Hepatocyte (in vitro differentiated cells): ENCODE results near the gene POLD2. TPM values are rescaled to one million over a fixed set of nuclear protein-coding genes. Genes with fewer than 3 reads are reported as not detected.
A peak's percentile ranks its signal among the peaks of the same experiment; 100 is the strongest.

Experiments
- DNase-seq: peaks from one replicate; pipeline ENCODE4 v3.0.0-alpha.2; 2016; ENCODE audit warnings: low spot score
- H2AFZ ChIP-seq: fragments of 200-600 bp; sonication (generic); 2 replicates; pipeline ENCODE4 v1.6.0; 2016; ENCODE audit warnings: antibody characterized with exemption, mild to moderate bottlenecking
- H3K27ac ChIP-seq: fragments of 200-600 bp; sonication (generic); 2 replicates; pipeline ENCODE4 v1.5.1; 2016; ENCODE audit warnings: mild to moderate bottlenecking
- H3K27me3 ChIP-seq: fragments of 200-600 bp; sonication (generic); 2 replicates; pipeline ENCODE4 v1.6.1; 2016
- H3K36me3 ChIP-seq: fragments of 200-600 bp; sonication (generic); replicated peaks from 2 replicates; pipeline ENCODE4 v1.5.1; 2016; ENCODE audit warnings: low read depth; ENCODE audit not compliant: insufficient read depth
- H3K4me1 ChIP-seq: fragments of 200-600 bp; sonication (generic); 2 replicates; pipeline ENCODE4 v1.5.1; 2016; ENCODE audit warnings: mild to moderate bottlenecking, moderate library complexity; ENCODE audit not compliant: insufficient read depth
- H3K4me2 ChIP-seq: fragments of 200-600 bp; sonication (generic); 2 replicates; pipeline ENCODE4 v1.6.0; 2016
- H3K4me3 ChIP-seq: fragments of 200-600 bp; sonication (generic); 2 replicates; pipeline ENCODE4 v1.5.1; 2016; ENCODE audit warnings: mild to moderate bottlenecking
- H3K79me2 ChIP-seq: fragments of 200-600 bp; sonication (generic); 2 replicates; pipeline ENCODE4 v1.6.0; 2017; ENCODE audit warnings: mild to moderate bottlenecking
- H3K9me2 ChIP-seq: fragments of 200-600 bp; sonication (generic); replicated peaks from 2 replicates; pipeline ENCODE4 v1.6.0; 2017; ENCODE audit warnings: mild to moderate bottlenecking; ENCODE audit not compliant: insufficient read depth
- H3K9me3 ChIP-seq: fragments of 200-600 bp; sonication (generic); 2 replicates; pipeline ENCODE4 v1.5.1; 2016; ENCODE audit warnings: low read depth, mild to moderate bottlenecking
- H4K20me1 ChIP-seq: fragments of 200-600 bp; sonication (generic); 2 replicates; pipeline ENCODE4 v1.6.0; 2016; ENCODE audit warnings: mild to moderate bottlenecking; ENCODE audit not compliant: insufficient read depth, poor library complexity, severe bottlenecking
- EZH2 ChIP-seq: fragments of 200-600 bp; sonication (generic); IDR thresholded peaks from 2 replicates; pipeline ENCODE4 v1.6.1; 2016; ENCODE audit warnings: antibody characterized with exemption, mild to moderate bottlenecking, borderline replicate concordance
- EZH2phosphoT487 ChIP-seq: fragments of 200-600 bp; sonication (generic); IDR thresholded peaks from one replicate; pipeline ENCODE4 v1.6.1; 2018; ENCODE audit warnings: antibody characterized with exemption, mild to moderate bottlenecking, low read depth, moderate library complexity; ENCODE audit not compliant: unreplicated experiment, severe bottlenecking
- WGBS: methylation state at CpG from one replicate; pipeline ENCODE4 v1.1.6; 2016; ENCODE audit warnings: low lambda C conversion rate; ENCODE audit errors: missing lambda C conversion rate; 5-methylcytosine and 5-hydroxymethylcytosine counted together
- polyA plus RNA-seq: library from polyadenylated mRNA; unstranded; fragments of >200 nt; fragmentation: Nextera tagmentation; extraction: Ambion mirVana; gene quantifications from 2 replicates; pipeline ENCODE4 v1.2.1, GENCODE V29; 2016
- total RNA-seq: library from RNA; depleted of rRNA; stranded (reverse); fragments of >200 nt; gene quantifications from 2 replicates; pipeline ENCODE4 v1.2.3, GENCODE V29; 2014
- TF ChIP-seq, protein P1 (sequence below): fragments of 200-600 bp; sonication (generic); IDR thresholded peaks from 2 replicates; pipeline ENCODE4 v1.5.1; 2016; ENCODE audit warnings: antibody characterized with exemption, mild to moderate bottlenecking; ENCODE audit not compliant: poor library complexity

POLD2 gene
- total and polyA plus RNA-seq, 2 experiments from 2014 or later = 59.9 to 110 TPM

DNA sequence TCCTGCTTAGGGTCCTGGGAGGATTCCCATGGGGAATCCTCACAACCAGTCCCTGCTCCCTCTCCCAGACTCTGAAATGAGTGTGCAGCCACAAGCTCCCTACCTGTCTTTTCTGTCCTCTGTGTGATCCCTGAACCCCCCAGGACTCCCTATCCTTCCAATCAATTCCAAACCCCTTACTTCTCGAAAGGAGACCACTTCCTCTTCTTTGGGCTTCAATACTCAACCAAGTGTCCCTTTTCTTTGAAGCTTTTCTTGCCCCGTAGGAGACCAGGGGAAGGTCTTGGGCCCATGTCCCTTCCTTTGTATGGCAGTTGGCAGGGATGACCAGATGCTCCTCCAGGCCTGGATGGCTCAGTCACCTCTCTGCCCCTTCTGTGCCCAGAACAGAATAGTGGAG, 17.5 kb downstream of the POLD2 start:
- TF ChIP-seq EZH2phosphoT487 = no peak
- TF ChIP-seq, protein P1, sequence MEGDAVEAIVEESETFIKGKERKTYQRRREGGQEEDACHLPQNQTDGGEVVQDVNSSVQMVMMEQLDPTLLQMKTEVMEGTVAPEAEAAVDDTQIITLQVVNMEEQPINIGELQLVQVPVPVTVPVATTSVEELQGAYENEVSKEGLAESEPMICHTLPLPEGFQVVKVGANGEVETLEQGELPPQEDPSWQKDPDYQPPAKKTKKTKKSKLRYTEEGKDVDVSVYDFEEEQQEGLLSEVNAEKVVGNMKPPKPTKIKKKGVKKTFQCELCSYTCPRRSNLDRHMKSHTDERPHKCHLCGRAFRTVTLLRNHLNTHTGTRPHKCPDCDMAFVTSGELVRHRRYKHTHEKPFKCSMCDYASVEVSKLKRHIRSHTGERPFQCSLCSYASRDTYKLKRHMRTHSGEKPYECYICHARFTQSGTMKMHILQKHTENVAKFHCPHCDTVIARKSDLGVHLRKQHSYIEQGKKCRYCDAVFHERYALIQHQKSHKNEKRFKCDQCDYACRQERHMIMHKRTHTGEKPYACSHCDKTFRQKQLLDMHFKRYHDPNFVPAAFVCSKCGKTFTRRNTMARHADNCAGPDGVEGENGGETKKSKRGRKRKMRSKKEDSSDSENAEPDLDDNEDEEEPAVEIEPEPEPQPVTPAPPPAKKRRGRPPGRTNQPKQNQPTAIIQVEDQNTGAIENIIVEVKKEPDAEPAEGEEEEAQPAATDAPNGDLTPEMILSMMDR = no peak
- Histone ChIP-seq H4K20me1 (no peaks in the 10 kb centered on the region), H3K36me3 (no peaks in the 10 kb centered on the region), H3K9me2 (no peaks in the 10 kb centered on the region), H3K9me3 (no peaks in the 10 kb centered on the region), H3K4me3 (no peak overlapping the region), H3K79me2 (peaks cover 5% of the 10 kb centered on the region), H2AFZ (no peak overlapping the region), H3K27ac (peak overlapping the region; percentile 44), H3K4me2 (peak overlapping the region; percentile 91), H3K4me1 (peaks cover 14% of the 10 kb centered on the region), H3K27me3 (peaks cover 8% of the 10 kb centered on the region)
- WGBS = 87% methylated on average over 2 of the region's 2 CpGs
- DNase-seq = no peak

- Histone ChIP-seq H4K20me1 (no peaks in the 10 kb centered on the region), H3K27ac (peak overlapping the region; percentile 81), H3K4me3 (peak overlapping the region; percentile 82), H3K79me2 (peaks cover 5% of the 10 kb centered on the region), H3K9me2 (no peaks in the 10 kb centered on the region), H3K36me3 (no peaks in the 10 kb centered on the region), H3K4me2 (peak overlapping the region; percentile 91), H3K27me3 (peaks cover 8% of the 10 kb centered on the region), H2AFZ (peak overlapping the region; percentile 71), H3K4me1 (peaks cover 14% of the 10 kb centered on the region), H3K9me3 (no peaks in the 10 kb centered on the region)
- peak; percentile 66 for DNase-seq
- 21% methylated on average over 24 of the region's 28 CpGs for WGBS
- no peak for TF ChIP-seq EZH2phosphoT487
- TF ChIP-seq, protein P1 = no peak
- no peak for TF ChIP-seq EZH2
Observed at GRCh38 chr7:44104860-44105771, 18.2 kb downstream of the POLD2 start.

- no peaks in the 10 kb centered on the region for H4K20me1 ChIP-seq
- peak within 1 kb of the TSS; percentile 71 for H2AFZ ChIP-seq
- no peaks in the 10 kb centered on the region for H3K36me3 ChIP-seq
- H3K4me2 ChIP-seq = peak within 1 kb of the TSS; percentile 91
- TF ChIP-seq, protein P1 = no peak
- TF ChIP-seq EZH2 = peak; percentile 31
- peak within 1 kb of the TSS; percentile 81 for H3K27ac ChIP-seq
- WGBS = 2% methylated on average over 36 of the region's 87 CpGs
- peak; percentile 57 for DNase-seq
- H3K27me3 ChIP-seq = peaks cover 8% of the 10 kb centered on the region
- H3K9me3 ChIP-seq = no peaks in the 10 kb centered on the region
- H3K9me2 ChIP-seq = no peaks in the 10 kb centered on the region
- peaks cover 14% of the 10 kb centered on the region for H3K4me1 ChIP-seq
- H3K4me3 ChIP-seq = peak within 1 kb of the TSS; percentile 82
- peaks cover 5% of the 10 kb centered on the region for H3K79me2 ChIP-seq
Observed at GRCh38 chr7:44103923-44104859, 19.2 kb downstream of the POLD2 start, which contains the start of gene AEBP1. Gene AEBP1, plus strand, starts transcription at chr7:44104345. Its CDS starts 321 bp downstream, at chr7:44104666.
